GM12864 (cell line): ENCODE measurements around the gene SMARCAL1.

ENCODE experiments used
- DNase-seq: peaks from one replicate; pipeline ENCODE4 v3.0.0-alpha.2; 2011; ENCODE audit warnings: low read depth
- H3K4me3 ChIP-seq: 2 replicates; pipeline ENCODE4 v1.5.1; 2011; ENCODE audit warnings: mild to moderate bottlenecking, low read depth, low read length, control low read depth
- CTCF ChIP-seq: IDR thresholded peaks from 2 replicates; pipeline ENCODE4 v1.5.1; 2011; ENCODE audit warnings: low read depth, mild to moderate bottlenecking, moderate library complexity, low read length, control low read depth, inconsistent platforms; ENCODE audit errors: missing control alignments

The SMARCAL1 gene

GRCh38 chr2:216480221-216480620 is 67.9 kb downstream of the SMARCAL1 start:
- TF ChIP-seq CTCF = no peak
- H3K4me3 ChIP-seq = no peak overlapping the region
- no peak for DNase-seq

- no peak for DNase-seq
- no peak for TF ChIP-seq CTCF
- H3K4me3 ChIP-seq = no peak overlapping the region
Measured at GRCh38 chr2:216482640-216483039, 70.4 kb downstream of the SMARCAL1 start.

GRCh38 chr2:216485237-216485636 is 73.0 kb downstream of the SMARCAL1 start:
- no peak for TF ChIP-seq CTCF
- H3K4me3 ChIP-seq = no peak overlapping the region
- no peak for DNase-seq

GRCh38 chr2:216485745-216486144 is 73.5 kb downstream of the SMARCAL1 start:
- DNase-seq = no peak
- no peak for TF ChIP-seq CTCF
- H3K4me3 ChIP-seq = no peak overlapping the region

GRCh38 chr2:216486271-216486670 is 74.0 kb downstream of the SMARCAL1 start:
- no peak for DNase-seq
- no peak for TF ChIP-seq CTCF
- H3K4me3 ChIP-seq = no peak overlapping the region

GRCh38 chr2:216486708-216487107 is 74.4 kb downstream of the SMARCAL1 start:
- no peak overlapping the region for H3K4me3 ChIP-seq
- no peak for TF ChIP-seq CTCF
- no peak for DNase-seq

GRCh38 chr2:216490061-216490460 is 77.8 kb downstream of the SMARCAL1 start:
- DNase-seq = no peak
- TF ChIP-seq CTCF = no peak
- no peak overlapping the region for H3K4me3 ChIP-seq
